GM12878 (cell line): ENCODE results near the gene IRF2. TPM values are rescaled to one million over a fixed set of nuclear protein-coding genes. Genes with fewer than 3 reads are reported as not detected.

ENCODE experiments used
- ATAC-seq: fragments of 200-7000 bp; cut with Tn5 transposase; 3 replicates; pipeline ENCODE4 v1.9.1; 2020; ENCODE audit warnings: mild to moderate bottlenecking, moderate library complexity
- BruUV-seq: library from RNA; stranded (reverse); fragments of 400-500 nt; replicated peaks from 2 replicates; lab custom pipeline; 2021; lab: Mats Ljungman, UMichigan
- CTCF ChIA-PET: fragments of 300-600 bp; sonication (Branson Sonifier 250); formaldehyde crosslinking; extraction: SDS; loops from one replicate; lab custom pipeline; 2021; ENCODE audit warnings: inconsistent platforms; lab: Yijun Ruan, JAX
- POLR2A ChIA-PET: fragments of 350-600 bp; formaldehyde crosslinking; extraction: SDS; loops from one replicate; lab custom pipeline; 2021; ENCODE audit warnings: inconsistent platforms; lab: Charles Lee
- RAD21 ChIA-PET: fragments of 300-600 bp; sonication (Branson Sonifier 250); formaldehyde crosslinking; loops from one replicate; lab custom pipeline; 2023; ENCODE audit warnings: antibody characterized with exemption; ENCODE audit not compliant: unreplicated experiment; lab: Charles Lee
- SMC1A ChIA-PET: fragments of 300-600 bp; sonication (Branson Sonifier 250); formaldehyde crosslinking; loops from one replicate; lab custom pipeline; 2023; ENCODE audit not compliant: unreplicated experiment, uncharacterized antibody; lab: Charles Lee
- DNase-seq: peaks from one replicate; pipeline ENCODE4 v3.0.0-alpha.2; 2011; ENCODE audit warnings: low read depth, low spot score
- FAIRE-seq: peaks from 3 replicates; lab custom pipeline; 2011; peaks lifted over from hg19 to GRCh38; lab: Jason Lieb, UNC
- H2AFZ ChIP-seq: 2 replicates; pipeline ENCODE4 v1.6.0; 2011; ENCODE audit warnings: low read depth, low read length, control low read depth; ENCODE audit not compliant: control insufficient read depth
- H3K27ac ChIP-seq: 2 replicates; pipeline ENCODE4 v1.5.1; 2011; ENCODE audit warnings: control low read depth; ENCODE audit not compliant: control insufficient read depth, insufficient read depth
- H3K27me3 ChIP-seq, 2 experiments: replicated peaks in 1 of 2; 2 replicates each; pipeline versions ENCODE4 v1.6.0 to v1.6.1; 2011; ENCODE audit warnings: low read length in 1 of 2; ENCODE audit not compliant: control insufficient read depth in 2 of 2, insufficient read depth in 2 of 2
- H3K36me3 ChIP-seq, 2 experiments: 2 replicates each; pipeline ENCODE4 v1.5.1; 2011; ENCODE audit warnings: low read length in 1 of 2; ENCODE audit not compliant: control insufficient read depth in 2 of 2, insufficient read depth in 2 of 2
- H3K4me1 ChIP-seq: 2 replicates; pipeline ENCODE4 v1.6.1; 2011; ENCODE audit warnings: mild to moderate bottlenecking, low read length, moderate library complexity, mixed read lengths; ENCODE audit not compliant: control insufficient read depth, insufficient read depth
- H3K4me2 ChIP-seq: 2 replicates; pipeline ENCODE4 v1.6.0; 2011; ENCODE audit warnings: control low read depth; ENCODE audit not compliant: control insufficient read depth, insufficient read depth
- H3K4me3 ChIP-seq: fragments of 200-600 bp; sonication (generic); 2 replicates; pipeline ENCODE4 v1.5.1; 2016
- H3K79me2 ChIP-seq: 2 replicates; pipeline ENCODE4 v1.6.0; 2011; ENCODE audit warnings: low read length; ENCODE audit not compliant: control insufficient read depth, insufficient read depth
- H3K9ac ChIP-seq: 2 replicates; pipeline ENCODE4 v1.8.0; 2011; ENCODE audit warnings: low read length, control low read depth, mixed read lengths; ENCODE audit not compliant: control insufficient read depth, insufficient read depth
- H3K9me3 ChIP-seq: replicated peaks from 3 replicates; pipeline ENCODE4 v1.5.1; 2011; ENCODE audit warnings: mild to moderate bottlenecking, low read length; ENCODE audit not compliant: control insufficient read depth, insufficient read depth
- H4K20me1 ChIP-seq: 2 replicates; pipeline ENCODE4 v1.6.0; 2011; ENCODE audit not compliant: control insufficient read depth, insufficient read depth
- CREB1 ChIP-seq: IDR thresholded peaks from 2 replicates; pipeline ENCODE4 v1.6.1; 2012; ENCODE audit warnings: low read depth, mild to moderate bottlenecking, inconsistent platforms
- FOXK2 ChIP-seq: fragments of 450-650 bp; IDR thresholded peaks from 2 replicates; pipeline ENCODE4 v1.6.1; 2017; ENCODE audit warnings: mild to moderate bottlenecking, moderate library complexity
- GABPA ChIP-seq: IDR thresholded peaks from 2 replicates; pipeline ENCODE4 v1.6.1; 2014; ENCODE audit warnings: antibody characterized with exemption, low read depth, mild to moderate bottlenecking, inconsistent platforms
- NFIC ChIP-seq: IDR thresholded peaks from 2 replicates; pipeline ENCODE4 v1.6.1; 2012; ENCODE audit warnings: low read depth, mild to moderate bottlenecking, inconsistent platforms, low read length, moderate library complexity
- NFYB ChIP-seq: IDR thresholded peaks from 2 replicates; pipeline ENCODE4 v1.6.1; 2011; ENCODE audit warnings: low read depth, mild to moderate bottlenecking, low read length, improper control_type of control experiment, moderate library complexity; ENCODE audit not compliant: insufficient read depth
- NRF1 ChIP-seq: conservative IDR thresholded peaks from 2 replicates; pipeline ENCODE4 v1.6.1; 2011; ENCODE audit warnings: mild to moderate bottlenecking, low read depth, low read length, improper control_type of control experiment
- SP1 ChIP-seq: IDR thresholded peaks from one replicate; pipeline ENCODE4 v1.6.1; 2011; ENCODE audit warnings: low read depth, low read length
- YY1 ChIP-seq: IDR thresholded peaks from 2 replicates; pipeline ENCODE4 v1.6.1; 2011; ENCODE audit warnings: low read depth, mild to moderate bottlenecking, low read length
- WGBS: methylation state at CpG from one replicate; pipeline ENCODE4 v1.1.6; 2016; ENCODE audit warnings: low lambda C conversion rate; ENCODE audit not compliant: insufficient replicate concordance, insufficient coverage; ENCODE audit errors: missing lambda C conversion rate; 5-methylcytosine and 5-hydroxymethylcytosine counted together
- in situ Hi-C: fragments of 300-500 bp; cut with MboI; formaldehyde crosslinking; loops from 9 replicates; pipeline ENCODE4 v1.14.3; 2018; ENCODE audit warnings: mixed read lengths
- intact Hi-C: fragments of 100-400 bp; cut with micrococcal nuclease; formaldehyde crosslinking; loops from one replicate; pipeline ENCODE4 v1.14.2; 2022; ENCODE audit not compliant: unreplicated experiment
- polyA plus RNA-seq, 11 experiments: library from polyadenylated mRNA; depleted of rRNA in 4 of 11; unstranded in 6 of 11; stranded (reverse) in 5 of 11; fragments of >200 nt; fragmentation: Nextera tagmentation in 4 of 11; fragmentation: Illumina TruSeq in 1 of 11; extraction: Ambion mirVana in 4 of 11; extraction: Trizol in 1 of 11; gene quantifications; 1 replicate in 1 of 11; 2 replicates in 10 of 11; pipeline versions ENCODE4 v1.2.1 to v1.2.3, GENCODE V29; 2011 to 2016; ENCODE audit warnings: inconsistent platforms in 2 of 11, missing spikeins in 2 of 11, low read depth in 1 of 11
- total RNA-seq, 4 experiments: library from RNA; depleted of rRNA in 3 of 4; stranded (reverse); fragments of >200 nt in 3 of 4; fragmentation: Illumina TruSeq in 1 of 4; extraction: Trizol in 1 of 4; gene quantifications; 2 replicates each; pipeline versions ENCODE4 v1.2.1 to v1.2.3, GENCODE V29; 2013 to 2021
- TF ChIP-seq, protein P1 (sequence below): IDR thresholded peaks from 2 replicates; pipeline ENCODE4 v1.6.1; 2011; ENCODE audit warnings: mild to moderate bottlenecking, low read depth, low read length, moderate library complexity; ENCODE audit not compliant: insufficient replicate concordance
- TF ChIP-seq, protein P2 (sequence below): IDR thresholded peaks from 2 replicates; pipeline ENCODE4 v1.6.1; 2011; ENCODE audit warnings: borderline replicate concordance, low read depth, mild to moderate bottlenecking, moderate library complexity, low read length; ENCODE audit not compliant: insufficient read depth, poor library complexity, severe bottlenecking

The IRF2 gene
- total and polyA plus RNA-seq, 10 of the 15 experiments (the other 5 are each of a cell fraction or from before 2014, with no cell fraction given) = 45.1 to 99.3 (median 58.9) TPM

- H3K4me2 ChIP-seq = peak overlapping the region; percentile 56
- H2AFZ ChIP-seq = no peak overlapping the region
- CTCF ChIA-PET = interaction anchor here (0.7 to 2.8 kb wide), 9 partner anchors 10 to 156 kb away, joined by 3 to 11 read pairs (median 4); no protein-coding TSS in a partner anchor
- no peaks in the 10 kb centered on the region for H4K20me1 ChIP-seq
- H3K79me2 ChIP-seq = peaks cover 58% of the 10 kb centered on the region
- peaks cover 16 to 42% of the 10 kb centered on the region in 2 experiments for H3K36me3 ChIP-seq
- in situ Hi-C loops (loop anchor here (5.0 kb wide), 1 partner anchor 117 kb away; no protein-coding TSS in a partner anchor), intact Hi-C loops (loop anchor here (2.0 to 5.0 kb wide), 3 partner anchors 109 to 312 kb away; partner anchors contain the start of gene CENPU)
- DNase-seq (no peak), ATAC-seq (no peak), FAIRE-seq (no peak)
- SMC1A ChIA-PET = interaction anchor here (0.8 to 3.8 kb wide), 15 partner anchors 21 to 155 kb away, joined by 3 to 48 read pairs (median 6); no protein-coding TSS in a partner anchor
- H3K4me3 ChIP-seq = peak overlapping the region; percentile 58; the same call in 1 of the 2 replicates
- peak overlapping the region; percentile 95 for H3K27ac ChIP-seq
- peaks cover 71% of the 10 kb centered on the region for H3K4me1 ChIP-seq
- no peak overlapping the region for H3K9ac ChIP-seq
- BruUV-seq = no TSS peak
- POLR2A ChIA-PET = interaction anchor here (1.1 to 2.7 kb wide), 8 partner anchors 15 to 155 kb away, joined by 3 to 31 read pairs (median 4); no protein-coding TSS in a partner anchor
- TF ChIP-seq NFIC (no peak), YY1 (0 out of 2 replicates have a peak, but pooled peaks have one; percentile 24)
- peaks cover 7% of the 10 kb centered on the region for H3K9me3 ChIP-seq
- H3K27me3 ChIP-seq = no peaks in the 10 kb centered on the region
- WGBS = 67% methylated on average over 7 of the region's 7 CpGs
- RAD21 ChIA-PET = interaction anchor here (1.0 to 3.5 kb wide), 15 partner anchors 24 to 154 kb away, joined by 3 to 51 read pairs (median 8); partner anchors contain the start of gene IRF2
These were observed 54.4 kb downstream of the IRF2 start for GRCh38 chr4:184419976-184420375.

DNA sequence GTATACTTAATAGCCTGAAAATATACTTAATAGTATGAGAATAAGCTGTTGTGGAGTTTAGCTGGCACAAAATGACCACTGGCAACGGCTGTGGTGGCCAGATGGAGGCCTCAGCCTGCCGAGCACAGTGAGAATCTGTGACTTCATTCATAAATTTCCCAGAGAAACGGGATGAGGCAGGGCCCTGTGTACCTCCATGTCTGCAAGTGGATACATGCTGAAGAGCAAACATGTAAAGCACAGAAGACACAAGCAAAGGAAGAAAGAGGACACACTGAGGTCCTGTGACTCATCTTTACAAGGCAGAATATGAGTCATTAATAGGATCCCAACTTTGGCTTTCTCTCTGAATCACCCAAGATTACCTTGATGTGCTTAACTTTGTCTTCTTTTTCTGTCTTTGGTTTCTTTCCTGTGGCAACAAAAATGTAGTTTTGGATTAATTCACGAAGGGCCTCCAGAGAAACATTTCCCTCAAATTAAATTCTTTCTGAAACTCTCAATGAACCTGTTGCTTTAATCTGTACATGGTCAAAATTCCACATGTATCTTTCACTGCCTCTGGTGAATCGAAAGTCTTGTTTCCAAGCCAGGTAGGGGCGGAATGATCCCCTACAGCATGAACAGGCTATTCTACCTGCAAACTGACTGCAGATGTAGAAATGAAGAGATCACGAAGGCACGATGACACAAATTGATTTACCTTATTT lies 56.4 kb downstream of the IRF2 start:
- POLR2A ChIA-PET = interaction anchor here (0.5 to 2.1 kb wide), 8 partner anchors 35 to 166 kb away, joined by 3 to 17 read pairs (median 4); partner anchors contain the start of gene IRF2
- H3K27me3 ChIP-seq = no peaks in the 10 kb centered on the region
- H3K27ac ChIP-seq = peak overlapping the region; percentile 90
- H3K9me3 ChIP-seq = peaks cover 4% of the 10 kb centered on the region
- in situ Hi-C loops = loop anchor here (5.0 kb wide), 1 partner anchor 119 kb away; no protein-coding TSS in a partner anchor
- 1% methylated on average over 8 of the region's 8 CpGs for WGBS
- CTCF ChIA-PET = interaction anchor here (1.0 to 1.2 kb wide), 3 partner anchors 118 to 153 kb away, joined by 3 read pairs; no protein-coding TSS in a partner anchor
- peaks cover 51% of the 10 kb centered on the region for H3K79me2 ChIP-seq
- H3K36me3 ChIP-seq = peaks cover 9 to 45% of the 10 kb centered on the region in 2 experiments
- no TSS peak for BruUV-seq
- intact Hi-C loops = loop anchor here (1.0 kb wide), 5 partner anchors 34 to 150 kb away; partner anchors contain the start of gene IRF2
- ATAC-seq = peak; percentile 72
- no peaks in the 10 kb centered on the region for H4K20me1 ChIP-seq
- H3K4me2 ChIP-seq = peak overlapping the region; percentile 99
- SMC1A ChIA-PET = interaction anchor here (0.6 to 2.1 kb wide), 30 partner anchors 10 to 403 kb away, joined by 3 to 22 read pairs (median 4); partner anchors contain the start of gene IRF2
- peaks cover 64% of the 10 kb centered on the region for H3K4me1 ChIP-seq
- DNase-seq = peak; percentile 78
- no peak overlapping the region for H2AFZ ChIP-seq
- no peak overlapping the region for H3K4me3 ChIP-seq
- H3K9ac ChIP-seq = peak overlapping the region; percentile 70
- FAIRE-seq = peak; percentile 49
- RAD21 ChIA-PET = interaction anchor here (1.0 to 2.0 kb wide), 19 partner anchors 11 to 407 kb away, joined by 3 to 20 read pairs (median 4); partner anchors contain the start of gene PRIMPOL
- TF ChIP-seq SP1 (no peak), NRF1 (no peak), CREB1 (peak; percentile 47; the same call in 1 of the 2 replicates), FOXK2 (no peak), NFYB (no peak), GABPA (no peak)
- TF ChIP-seq, protein P1, sequence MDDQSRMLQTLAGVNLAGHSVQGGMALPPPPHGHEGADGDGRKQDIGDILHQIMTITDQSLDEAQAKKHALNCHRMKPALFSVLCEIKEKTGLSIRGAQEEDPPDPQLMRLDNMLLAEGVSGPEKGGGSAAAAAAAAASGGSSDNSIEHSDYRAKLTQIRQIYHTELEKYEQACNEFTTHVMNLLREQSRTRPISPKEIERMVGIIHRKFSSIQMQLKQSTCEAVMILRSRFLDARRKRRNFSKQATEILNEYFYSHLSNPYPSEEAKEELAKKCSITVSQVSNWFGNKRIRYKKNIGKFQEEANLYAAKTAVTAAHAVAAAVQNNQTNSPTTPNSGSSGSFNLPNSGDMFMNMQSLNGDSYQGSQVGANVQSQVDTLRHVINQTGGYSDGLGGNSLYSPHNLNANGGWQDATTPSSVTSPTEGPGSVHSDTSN = no peak
- TF ChIP-seq, protein P2, sequence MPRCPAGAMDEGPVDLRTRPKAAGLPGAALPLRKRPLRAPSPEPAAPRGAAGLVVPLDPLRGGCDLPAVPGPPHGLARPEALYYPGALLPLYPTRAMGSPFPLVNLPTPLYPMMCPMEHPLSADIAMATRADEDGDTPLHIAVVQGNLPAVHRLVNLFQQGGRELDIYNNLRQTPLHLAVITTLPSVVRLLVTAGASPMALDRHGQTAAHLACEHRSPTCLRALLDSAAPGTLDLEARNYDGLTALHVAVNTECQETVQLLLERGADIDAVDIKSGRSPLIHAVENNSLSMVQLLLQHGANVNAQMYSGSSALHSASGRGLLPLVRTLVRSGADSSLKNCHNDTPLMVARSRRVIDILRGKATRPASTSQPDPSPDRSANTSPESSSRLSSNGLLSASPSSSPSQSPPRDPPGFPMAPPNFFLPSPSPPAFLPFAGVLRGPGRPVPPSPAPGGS = peak; percentile 68
